WERI-Rb-1 (cell line): Measurements from ENCODE around the gene NUP98.

ENCODE experiments used
- DNase-seq: peaks from one replicate; pipeline ENCODE4 v3.0.0-alpha.2; 2020
- H3K27ac ChIP-seq: fragments of 250-450 bp; sonication (Bioruptor Pico); 2 replicates; pipeline ENCODE4 v1.5.1; 2020; ENCODE audit warnings: mild to moderate bottlenecking, moderate library complexity
- H3K27me3 ChIP-seq: fragments of 250-450 bp; sonication (Bioruptor Pico); 2 replicates; pipeline ENCODE4 v1.5.1; 2021; ENCODE audit warnings: mild to moderate bottlenecking, low read depth, moderate library complexity; ENCODE audit not compliant: insufficient read depth, severe bottlenecking
- H3K36me3 ChIP-seq: fragments of 250-450 bp; sonication (Bioruptor Pico); 2 replicates; pipeline ENCODE4 v1.5.1; 2020; ENCODE audit warnings: mild to moderate bottlenecking, moderate library complexity
- H3K4me3 ChIP-seq: 2 replicates; pipeline ENCODE4 v1.5.1; 2011; ENCODE audit warnings: low read depth, mild to moderate bottlenecking, control low read depth, low read length
- H3K9me3 ChIP-seq: fragments of 250-450 bp; sonication (Bioruptor Pico); 2 replicates; pipeline ENCODE4 v1.5.1; 2021; ENCODE audit warnings: mild to moderate bottlenecking, moderate library complexity; ENCODE audit not compliant: severe bottlenecking
- TF ChIP-seq, protein P1 (sequence below): IDR thresholded peaks from 2 replicates; pipeline ENCODE4 v1.5.1; 2011; ENCODE audit warnings: low read depth, mild to moderate bottlenecking, control low read depth, inconsistent platforms, low read length

NUP98 gene

DNA sequence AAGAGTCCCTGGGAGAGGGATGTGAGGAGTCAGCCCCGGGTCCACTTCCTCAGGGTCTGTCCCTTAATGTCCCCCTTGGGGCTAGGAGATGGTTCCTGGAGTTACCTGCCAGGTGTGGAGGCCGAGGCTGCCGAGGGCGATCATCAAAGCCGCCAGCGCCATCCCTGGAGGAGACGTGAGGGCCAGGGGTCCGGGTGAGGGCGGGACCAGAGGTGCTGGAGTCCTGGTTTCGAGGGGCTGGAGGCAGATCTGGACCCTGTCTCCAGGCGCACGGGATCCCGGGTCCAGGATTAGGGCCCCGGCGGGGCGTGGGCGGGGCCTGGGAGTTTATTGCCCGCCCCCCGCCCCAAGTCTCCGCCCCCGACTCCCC is 155.7 kb downstream of the NUP98 start, which contains the start of gene ART5:
TSS of gene ART5 (minus strand) at position 292 of the 370 bp plus-strand sequence. CDS start at position 162, 130 bp downstream.
- Histone ChIP-seq H3K9me3 (no peaks in the 10 kb centered on the region), H3K27me3 (no peaks in the 10 kb centered on the region), H3K36me3 (no peaks in the 10 kb centered on the region), H3K4me3 (peak within 1 kb of the TSS; percentile 45), H3K27ac (no peak within 1 kb of the TSS)
- no peak for DNase-seq
- TF ChIP-seq, protein P1, sequence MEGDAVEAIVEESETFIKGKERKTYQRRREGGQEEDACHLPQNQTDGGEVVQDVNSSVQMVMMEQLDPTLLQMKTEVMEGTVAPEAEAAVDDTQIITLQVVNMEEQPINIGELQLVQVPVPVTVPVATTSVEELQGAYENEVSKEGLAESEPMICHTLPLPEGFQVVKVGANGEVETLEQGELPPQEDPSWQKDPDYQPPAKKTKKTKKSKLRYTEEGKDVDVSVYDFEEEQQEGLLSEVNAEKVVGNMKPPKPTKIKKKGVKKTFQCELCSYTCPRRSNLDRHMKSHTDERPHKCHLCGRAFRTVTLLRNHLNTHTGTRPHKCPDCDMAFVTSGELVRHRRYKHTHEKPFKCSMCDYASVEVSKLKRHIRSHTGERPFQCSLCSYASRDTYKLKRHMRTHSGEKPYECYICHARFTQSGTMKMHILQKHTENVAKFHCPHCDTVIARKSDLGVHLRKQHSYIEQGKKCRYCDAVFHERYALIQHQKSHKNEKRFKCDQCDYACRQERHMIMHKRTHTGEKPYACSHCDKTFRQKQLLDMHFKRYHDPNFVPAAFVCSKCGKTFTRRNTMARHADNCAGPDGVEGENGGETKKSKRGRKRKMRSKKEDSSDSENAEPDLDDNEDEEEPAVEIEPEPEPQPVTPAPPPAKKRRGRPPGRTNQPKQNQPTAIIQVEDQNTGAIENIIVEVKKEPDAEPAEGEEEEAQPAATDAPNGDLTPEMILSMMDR, result no peak

DNA sequence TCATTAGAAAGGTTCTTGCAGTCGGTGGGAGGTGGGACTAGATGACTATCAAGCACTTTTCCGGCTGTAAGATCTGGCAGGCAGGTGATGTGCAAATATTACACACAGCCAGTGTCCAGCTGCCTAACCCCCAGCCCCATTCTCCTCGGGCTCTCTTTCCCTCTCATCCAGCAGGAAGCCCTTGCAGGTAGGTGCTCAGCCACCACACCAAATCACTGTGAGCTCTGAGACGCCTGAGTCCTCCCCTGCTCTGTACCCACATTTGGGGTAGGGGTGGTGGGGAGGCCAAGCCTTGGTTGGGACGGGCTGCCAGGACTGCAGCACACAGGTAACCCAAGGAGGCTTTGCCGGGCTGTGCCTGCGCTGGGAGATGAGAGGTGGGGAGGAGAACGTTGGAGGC is 156.2 kb downstream of the NUP98 start:
- TF ChIP-seq, protein P1, result no peak
- Histone ChIP-seq H3K36me3 (no peaks in the 10 kb centered on the region), H3K27me3 (no peaks in the 10 kb centered on the region), H3K27ac (no peak overlapping the region), H3K4me3 (no peak overlapping the region), H3K9me3 (no peaks in the 10 kb centered on the region)
- no peak for DNase-seq

DNA sequence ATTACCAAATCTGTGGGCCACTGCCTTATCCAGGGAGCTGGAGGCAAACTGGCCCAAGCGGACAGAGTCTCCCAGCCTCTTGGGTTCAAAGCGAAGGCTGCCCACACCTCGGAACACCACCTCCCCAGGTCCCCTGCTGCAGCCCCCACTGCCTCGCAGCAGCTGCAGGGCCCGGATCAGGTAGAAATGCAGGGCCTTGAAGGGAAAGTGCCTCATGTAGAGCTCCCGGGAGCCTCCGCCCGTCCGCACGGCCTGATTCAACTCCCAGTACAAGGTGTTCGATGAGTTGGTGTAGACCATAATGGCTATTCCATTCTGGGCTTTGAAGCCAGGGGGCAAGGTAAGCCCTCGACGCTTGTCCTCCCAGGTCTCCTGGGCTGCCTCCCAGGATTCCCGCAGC is 157.5 kb downstream of the NUP98 start:
- Histone ChIP-seq H3K36me3 (no peaks in the 10 kb centered on the region), H3K27me3 (no peaks in the 10 kb centered on the region), H3K4me3 (no peak overlapping the region), H3K27ac (no peak overlapping the region), H3K9me3 (no peaks in the 10 kb centered on the region)
- TF ChIP-seq, protein P1, result no peak
- DNase-seq, result no peak

DNA sequence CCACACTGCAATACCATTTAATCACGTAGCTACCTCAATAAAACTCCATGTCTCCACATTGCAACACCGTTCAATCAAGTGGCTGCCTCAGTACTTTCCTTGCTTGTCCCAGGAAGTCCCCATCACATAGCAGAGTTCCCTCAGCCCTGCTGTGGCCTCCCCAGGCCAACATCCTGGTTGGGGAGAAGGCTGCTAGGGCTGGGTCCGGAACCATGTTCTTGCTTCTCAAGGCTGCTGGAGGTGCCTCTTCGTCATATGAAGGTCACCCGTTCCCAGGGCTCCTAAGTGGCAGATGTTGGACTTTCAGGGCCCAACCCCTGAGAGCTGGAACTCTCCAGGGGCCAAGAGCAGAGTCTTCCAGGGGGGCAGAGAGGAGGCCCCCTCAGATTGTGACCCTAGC is 158.8 kb downstream of the NUP98 start:
- TF ChIP-seq, protein P1, result no peak

DNA sequence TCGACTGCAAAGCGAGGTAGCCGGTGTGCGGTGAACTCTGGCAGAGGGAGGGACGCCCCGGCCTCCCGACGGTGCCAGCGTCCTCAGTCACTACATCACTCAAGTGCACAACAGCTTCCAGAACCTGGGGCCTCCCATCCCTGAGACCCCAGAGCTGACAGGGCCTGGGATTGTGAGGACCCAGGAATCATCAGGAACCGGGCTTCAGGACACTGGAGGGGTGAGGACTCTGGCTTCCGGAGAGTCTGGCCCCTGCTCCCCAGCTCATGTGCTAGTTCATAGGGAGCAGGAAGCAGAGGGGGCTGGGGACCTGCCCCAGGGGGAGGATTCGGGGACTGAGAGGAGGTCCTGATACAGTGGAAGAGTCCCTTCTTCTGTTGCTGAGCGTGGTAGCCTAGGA is 160.2 kb downstream of the NUP98 start:
- Histone ChIP-seq H3K9me3 (no peaks in the 10 kb centered on the region), H3K4me3 (no peak overlapping the region), H3K36me3 (no peaks in the 10 kb centered on the region), H3K27me3 (no peaks in the 10 kb centered on the region), H3K27ac (no peak overlapping the region)
- TF ChIP-seq, protein P1, result no peak
- no peak for DNase-seq

More for the DNA sequence above, 158.8 kb downstream of the NUP98 start:
- DNase-seq, result no peak
- no peak overlapping the region for H3K4me3 ChIP-seq
- H3K9me3 ChIP-seq, result no peaks in the 10 kb centered on the region
- H3K36me3 ChIP-seq, result no peaks in the 10 kb centered on the region
- H3K27me3 ChIP-seq, result no peaks in the 10 kb centered on the region
- no peak overlapping the region for H3K27ac ChIP-seq

DNA sequence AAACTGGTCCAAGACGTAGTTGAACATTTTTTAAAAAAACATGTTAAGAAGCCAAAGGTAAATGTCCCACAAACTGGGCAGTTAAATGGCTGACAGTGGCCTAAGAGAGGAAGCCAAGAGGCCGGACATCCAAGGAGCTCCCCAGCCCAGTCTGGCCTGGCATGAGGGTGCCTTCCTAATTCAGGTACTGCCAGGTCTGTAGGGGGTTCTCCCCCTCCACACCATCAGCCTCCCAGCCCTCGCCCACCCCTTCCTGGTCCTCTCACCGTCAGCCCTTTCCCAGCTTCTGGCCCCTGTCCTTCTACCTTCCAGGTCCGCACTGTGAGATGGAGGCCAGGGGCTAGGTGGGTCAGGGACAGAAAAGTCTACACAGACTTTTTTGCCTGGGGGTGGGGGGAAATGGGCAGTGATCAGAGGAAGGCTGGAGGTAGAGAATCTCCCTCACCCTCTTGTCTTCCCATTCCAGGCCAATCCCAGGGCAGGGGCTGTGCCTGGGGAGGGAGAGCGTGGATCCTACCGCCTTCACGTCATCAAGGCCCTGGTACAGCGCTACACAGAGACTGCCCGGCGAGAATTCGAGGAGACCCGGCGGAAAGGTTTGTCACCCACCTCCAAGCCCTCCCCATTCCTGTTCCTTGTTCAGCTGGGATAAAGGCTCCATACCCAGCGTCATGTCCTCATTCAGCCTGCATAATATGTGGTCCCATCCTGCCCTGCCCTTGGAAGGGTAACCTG is 161.5 kb downstream of the NUP98 start:
- Histone ChIP-seq H3K36me3 (no peaks in the 10 kb centered on the region), H3K9me3 (no peaks in the 10 kb centered on the region), H3K27me3 (no peaks in the 10 kb centered on the region), H3K4me3 (no peak overlapping the region), H3K27ac (no peak overlapping the region)
- no peak for DNase-seq
- TF ChIP-seq, protein P1, result no peak
